GM19035 (cell line): ENCODE results near the gene KCNT1.

Experiments used
- ATAC-seq: cut with Tn5 transposase; IDR thresholded peaks from one replicate; pipeline ENCODE4 v1.9.1; 2021; ENCODE audit not compliant: unreplicated experiment

Gene KCNT1

GRCh38 chr9:135815830-135816650 is 114.1 kb downstream of the KCNT1 start:
- no peak for ATAC-seq

DNA sequence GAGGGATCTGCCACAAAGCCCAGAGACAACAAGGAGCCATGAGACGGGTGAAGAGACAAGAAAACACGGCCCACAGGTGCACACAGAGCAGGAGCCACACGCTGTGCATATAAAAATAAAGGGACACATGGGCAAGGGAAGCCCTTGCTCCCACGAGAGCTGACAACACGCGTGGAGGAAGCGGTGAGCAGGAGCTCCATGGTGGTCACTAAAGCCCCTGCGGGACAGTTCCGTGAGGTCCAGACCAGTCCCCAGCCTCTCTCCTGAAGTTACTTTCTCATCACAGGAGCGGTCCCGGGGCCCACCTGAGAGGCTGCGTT is 114.6 kb downstream of the KCNT1 start:
- no peak for ATAC-seq

DNA sequence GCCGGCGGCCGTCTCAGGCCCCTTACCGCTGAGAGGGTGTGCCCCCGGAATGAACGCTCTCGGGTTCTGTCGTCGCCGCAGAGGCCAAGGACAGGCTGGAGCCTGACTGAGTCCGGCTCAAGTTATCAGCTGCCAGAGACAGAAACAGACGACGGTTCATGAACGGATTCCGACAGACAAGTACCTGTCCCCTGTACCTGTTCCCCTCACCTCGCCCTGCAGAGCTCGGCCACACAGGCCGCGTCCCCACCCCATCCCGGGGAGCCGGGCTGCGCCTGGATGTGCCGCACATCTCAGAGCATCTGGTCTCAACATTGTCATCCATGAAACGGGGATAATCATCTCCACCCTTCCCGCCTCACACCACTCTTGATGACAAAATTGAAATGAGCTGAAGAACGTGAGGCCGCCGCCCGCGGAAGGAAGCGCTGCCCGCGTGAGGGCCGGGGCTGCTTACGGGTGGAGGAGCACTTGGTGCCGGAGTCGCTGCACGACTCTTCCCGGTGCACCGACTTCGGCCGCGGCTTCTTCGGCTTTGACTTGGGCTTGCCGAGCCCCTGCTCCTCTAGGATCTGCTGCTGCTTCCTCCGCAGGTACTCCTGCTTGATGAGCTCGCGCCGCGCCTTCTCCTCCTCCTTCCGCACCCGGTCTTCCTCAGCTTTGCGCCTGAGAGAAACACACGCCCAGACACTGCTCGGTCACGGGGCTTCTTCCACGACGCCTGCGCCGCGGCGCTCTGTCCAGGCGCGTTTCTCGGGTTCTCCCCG is 116.1 kb downstream of the KCNT1 start:
- no peak for ATAC-seq

DNA sequence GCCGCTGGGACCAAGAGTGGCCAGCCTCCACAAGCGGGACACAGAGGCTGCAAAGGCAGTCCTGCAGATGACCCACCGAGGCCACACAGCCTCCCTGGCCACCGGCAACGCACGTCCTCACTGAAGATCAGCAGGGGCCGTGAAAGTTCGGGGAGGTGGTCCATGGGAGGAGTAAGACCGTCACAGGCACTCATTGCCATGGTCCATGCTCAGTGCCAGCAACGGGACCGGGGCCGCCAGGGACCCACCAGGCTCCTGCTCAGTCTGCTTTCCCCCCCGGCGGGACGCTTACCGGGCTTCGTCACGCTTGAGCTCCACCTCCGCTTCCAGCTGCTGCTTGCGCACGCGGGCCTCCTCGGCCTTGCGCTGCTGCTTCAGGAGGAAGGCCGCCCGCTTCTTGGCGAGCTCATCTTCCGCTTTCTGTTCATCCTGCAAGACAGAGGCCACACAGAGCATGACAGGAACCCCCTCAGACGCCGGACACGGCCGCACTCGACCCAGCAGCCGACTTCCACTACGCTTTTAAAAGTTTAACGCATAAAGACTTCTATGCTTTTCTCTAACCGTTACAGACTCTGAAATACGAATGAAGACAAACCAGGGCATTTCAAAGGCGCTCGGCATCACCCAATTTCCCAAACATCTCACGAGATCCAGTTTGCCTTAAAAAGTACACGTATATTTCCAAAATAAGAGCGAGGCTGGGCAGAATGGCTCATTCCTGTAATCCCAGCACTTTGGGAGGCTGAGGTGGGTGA is 116.9 kb downstream of the KCNT1 start:
- no peak for ATAC-seq

DNA sequence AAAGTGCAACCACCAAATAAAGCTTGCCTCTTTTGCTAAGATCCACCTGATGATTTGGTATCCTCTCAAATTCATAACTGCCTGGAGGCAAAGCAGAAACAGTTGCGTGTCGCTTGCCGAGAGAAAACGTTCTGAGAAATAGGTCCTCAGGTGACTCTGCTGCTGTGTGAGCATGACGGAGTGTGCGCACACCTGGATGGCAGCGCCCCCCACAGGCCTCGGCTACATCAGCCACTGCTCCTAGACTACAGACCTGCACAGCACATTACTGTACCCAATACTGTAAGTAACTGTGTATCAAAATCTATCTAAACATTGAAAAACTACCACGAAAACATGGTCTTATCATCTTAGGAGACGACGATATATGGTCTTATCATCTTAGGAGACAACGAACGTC is 117.9 kb downstream of the KCNT1 start:
- no peak for ATAC-seq

DNA sequence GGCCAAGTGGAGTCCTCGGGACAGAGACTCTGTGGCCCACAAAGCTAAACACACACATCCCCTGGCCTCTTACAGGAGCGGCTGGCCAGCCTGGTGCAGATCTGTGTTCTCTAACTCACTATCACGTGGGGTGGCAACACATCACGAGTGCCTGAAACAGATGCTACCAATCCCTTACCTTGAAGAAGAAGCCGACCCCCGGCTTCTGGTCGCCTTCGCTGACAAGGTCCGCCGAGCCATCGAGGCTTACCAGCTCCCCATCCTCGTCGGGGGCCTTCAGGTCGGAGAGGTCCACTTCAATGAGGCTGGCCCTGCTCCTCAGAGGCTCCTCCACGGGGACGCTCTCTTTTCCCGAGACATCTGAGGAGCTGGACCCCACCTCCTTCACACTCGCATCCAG is 118.7 kb downstream of the KCNT1 start:
- no peak for ATAC-seq

DNA sequence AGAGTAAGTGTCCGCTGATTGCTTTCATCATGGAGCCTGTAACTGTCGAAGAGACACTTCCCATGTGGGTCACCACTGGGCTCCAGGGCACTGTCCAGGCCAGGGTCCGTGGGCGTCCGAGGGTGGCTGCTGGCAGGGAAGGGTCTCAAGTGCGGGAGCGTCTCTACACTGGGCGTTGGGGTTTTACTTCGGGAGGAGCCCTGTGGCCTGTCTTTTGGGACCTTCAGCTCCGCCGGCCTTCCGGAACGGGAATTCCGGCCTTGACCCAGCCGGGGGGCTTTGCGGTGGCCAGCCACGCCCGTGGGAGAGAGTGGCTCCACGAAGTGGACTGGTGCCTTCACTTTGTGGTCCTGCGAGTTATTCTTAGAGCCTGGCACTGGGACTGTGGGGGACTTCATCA is 119.1 kb downstream of the KCNT1 start:
- ATAC-seq, result no peak

- no peak for ATAC-seq
These were observed 119.9 kb downstream of the KCNT1 start for GRCh38 chr9:135821733-135822373.

GRCh38 chr9:135822374-135822755 is 120.4 kb downstream of the KCNT1 start:
- no peak for ATAC-seq

DNA sequence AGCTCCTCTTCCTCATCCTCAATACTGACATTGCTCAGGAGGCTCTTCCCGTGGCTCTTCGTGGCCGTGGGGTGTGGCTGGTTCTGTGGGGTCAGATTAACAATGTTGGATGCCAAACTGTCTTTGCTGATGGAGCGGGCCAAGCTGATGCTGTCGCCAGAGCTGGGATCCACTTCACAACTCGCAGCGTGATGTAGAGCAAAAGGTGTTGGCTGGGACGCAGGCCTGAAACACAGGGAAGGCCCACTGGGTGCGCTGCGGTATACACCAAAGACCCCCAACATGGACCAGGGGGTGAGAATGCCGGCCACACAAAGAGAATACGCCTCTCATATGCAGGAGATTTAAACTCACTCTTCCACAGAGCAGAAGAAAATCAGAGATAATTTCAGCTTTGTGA is 121.1 kb downstream of the KCNT1 start:
- ATAC-seq, result no peak

- no peak for ATAC-seq
These were observed 123.6 kb downstream of the KCNT1 start for GRCh38 chr9:135825435-135826187.

DNA sequence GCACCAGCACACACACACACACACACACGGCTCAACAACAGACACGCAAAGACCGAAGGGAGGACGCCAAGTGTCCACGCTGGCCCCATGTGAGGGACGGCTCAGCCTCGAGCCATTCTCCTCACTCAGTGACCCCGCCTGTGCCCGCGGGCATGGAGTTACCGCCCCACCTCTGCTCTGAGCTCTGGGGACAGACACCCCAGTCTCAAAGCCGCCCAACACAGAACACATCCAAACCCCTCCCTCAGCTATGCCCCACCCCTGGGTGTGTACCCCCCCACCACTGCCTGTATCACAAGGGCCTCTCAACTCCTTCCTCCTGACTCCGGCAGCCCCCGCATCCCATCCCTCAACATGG is 124.2 kb downstream of the KCNT1 start:
- no peak for ATAC-seq

- ATAC-seq, result no peak
These were observed 125.3 kb downstream of the KCNT1 start for GRCh38 chr9:135827301-135827700.

DNA sequence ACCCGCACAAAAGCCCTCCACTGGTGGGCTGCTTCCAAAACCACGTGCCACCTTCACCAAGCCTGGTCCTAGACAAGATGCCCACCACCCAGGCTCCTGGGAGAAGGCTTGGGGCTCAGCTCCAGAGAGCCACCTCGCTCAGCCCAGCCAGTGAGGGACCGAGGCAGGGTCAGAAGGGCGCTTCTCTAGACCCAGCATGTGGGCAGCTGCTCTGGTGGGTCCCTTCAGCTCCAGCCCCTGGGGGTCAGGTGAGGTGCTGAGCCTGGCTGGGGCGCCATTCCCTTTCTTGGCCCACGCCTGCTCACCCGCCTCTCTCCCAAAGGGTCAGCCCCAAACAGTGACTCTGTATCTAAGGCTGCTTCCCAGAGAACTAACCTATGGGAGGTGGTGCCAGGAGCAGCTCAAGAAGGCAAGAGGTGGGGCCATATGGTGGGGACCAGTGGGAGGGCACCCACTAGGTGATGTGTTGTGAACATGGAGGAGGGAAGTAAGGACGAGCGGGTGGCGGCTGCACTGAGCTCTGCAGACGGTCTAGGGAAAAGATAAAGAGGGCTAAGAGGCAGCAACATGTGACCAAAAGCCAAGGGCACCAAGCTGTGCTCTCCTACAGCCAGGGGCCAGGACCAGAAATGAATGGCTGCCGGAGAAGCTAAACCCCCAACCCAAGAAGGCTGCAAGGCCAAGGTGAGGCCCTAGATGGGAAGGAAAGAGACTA is 126.0 kb downstream of the KCNT1 start:
- ATAC-seq, result no peak

DNA sequence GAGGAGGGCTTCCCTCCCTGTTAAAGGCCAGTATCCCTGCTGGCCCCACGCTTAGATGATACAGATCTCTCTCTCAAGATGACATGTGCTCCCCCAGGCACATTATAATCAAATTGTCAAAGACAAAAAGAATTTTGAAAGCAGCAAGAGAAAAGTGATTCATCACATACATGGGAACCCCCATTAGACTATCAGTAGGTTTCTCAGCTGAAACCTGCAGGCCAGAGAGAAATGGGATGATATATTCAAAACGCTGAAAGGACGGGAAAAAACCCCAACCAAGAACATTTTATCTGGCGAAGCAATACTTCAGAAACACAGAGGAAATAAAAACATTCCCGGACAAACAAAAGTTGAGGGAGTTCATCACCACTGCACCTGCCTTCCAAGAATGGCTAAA is 126.7 kb downstream of the KCNT1 start:
- ATAC-seq, result no peak

- ATAC-seq, result no peak
These were observed 128.5 kb downstream of the KCNT1 start for GRCh38 chr9:135830496-135830895.

DNA sequence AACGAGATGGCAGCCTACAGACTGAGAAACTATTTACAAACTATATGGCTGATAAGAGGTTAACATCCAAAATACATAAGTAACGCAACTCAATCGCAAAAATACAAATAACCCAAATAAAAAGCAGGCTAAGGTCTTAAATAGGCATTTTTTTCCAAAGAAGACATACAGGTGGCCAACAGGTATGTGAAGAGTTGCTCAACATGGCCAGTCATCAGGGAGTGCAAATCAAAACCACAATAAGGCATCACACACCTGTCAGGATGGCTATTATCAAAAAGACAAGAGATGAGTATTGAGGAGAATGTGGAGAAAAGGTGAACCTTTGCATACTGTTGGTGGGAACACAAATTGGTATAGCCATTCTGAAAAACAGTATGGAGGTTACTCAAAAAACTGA is 131.9 kb downstream of the KCNT1 start:
- ATAC-seq, result no peak

- ATAC-seq, result no peak
These were observed 133.1 kb downstream of the KCNT1 start for GRCh38 chr9:135835131-135835530.

DNA sequence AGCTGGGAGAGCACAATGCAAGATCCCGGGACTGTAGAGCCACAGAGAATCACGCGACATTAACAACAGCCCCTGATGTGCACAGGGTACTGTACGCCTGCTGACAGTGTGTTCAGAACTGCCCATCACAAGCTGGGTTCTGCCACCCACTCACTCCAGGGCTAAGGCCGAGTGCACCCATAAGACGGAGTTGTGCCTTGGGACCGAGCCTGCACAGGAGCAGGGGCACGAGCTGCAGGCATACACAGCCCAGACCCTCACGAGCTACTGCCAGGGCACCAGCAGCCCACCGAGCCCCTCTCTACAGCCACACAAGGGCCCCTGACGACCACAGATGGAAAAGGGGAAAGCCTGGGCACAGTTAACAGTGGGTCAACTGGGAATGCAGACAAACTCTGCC is 137.5 kb downstream of the KCNT1 start:
- ATAC-seq, result no peak

GRCh38 chr9:135840107-135840506 is 138.1 kb downstream of the KCNT1 start:
- no peak for ATAC-seq
